Kidney (tissue), 14 donors: ENCODE data around the gene ARSJ. TPM values are rescaled to one million over a fixed set of nuclear protein-coding genes. Genes with fewer than 3 reads are reported as not detected.

Source experiments
- DNase-seq, 5 donors: peaks; one replicate each; pipeline ENCODE4 v3.0.0-alpha.2; 2013 to 2020
- FAIRE-seq: peaks from 2 replicates; lab custom pipeline; 2012; peaks lifted over from hg19 to GRCh38; lab: Jason Lieb, UNC
- H3K27ac ChIP-seq, 2 donors: one replicate each; pipeline ENCODE4 v1.7.0; 2013; ENCODE audit warnings: low read depth in 2 of 2, low read length in 2 of 2, inconsistent platforms in 1 of 2
- H3K27me3 ChIP-seq: one replicate; pipeline ENCODE4 v1.7.1; 2013; ENCODE audit warnings: low read length, inconsistent platforms; ENCODE audit not compliant: control insufficient read depth, insufficient read depth
- H3K36me3 ChIP-seq, 3 donors: one replicate each; pipeline versions ENCODE4 v1.7.0 to v1.7.1; 2013; ENCODE audit warnings: low read length in 3 of 3, control low read depth in 1 of 3, inconsistent platforms in 1 of 3; ENCODE audit not compliant: insufficient read depth in 3 of 3, control insufficient read depth in 2 of 3
- H3K4me1 ChIP-seq, 3 donors: one replicate each; pipeline versions ENCODE4 v1.7.0 to v1.7.1; 2013; ENCODE audit warnings: low read length in 3 of 3, inconsistent platforms in 1 of 3, low read depth in 1 of 3; ENCODE audit not compliant: control insufficient read depth in 2 of 3, insufficient read depth in 2 of 3
- H3K4me3 ChIP-seq, 3 donors: one replicate each; pipeline versions ENCODE4 v1.7.0 to v1.8.1; 2013; ENCODE audit warnings: low read length in 3 of 3, control low read depth in 1 of 3, inconsistent platforms in 1 of 3
- H3K9ac ChIP-seq, 3 donors: one replicate each; pipeline versions ENCODE4 v1.7.0 to v1.7.1; 2013; ENCODE audit warnings: low read length in 3 of 3, control low read depth in 1 of 3, inconsistent platforms in 1 of 3
- H3K9me3 ChIP-seq, 3 donors: one replicate each; pipeline versions ENCODE4 v1.7.0 to v1.7.1; 2013; ENCODE audit warnings: low read length in 3 of 3, control low read depth in 1 of 3, inconsistent platforms in 1 of 3; ENCODE audit not compliant: control insufficient read depth in 2 of 3, insufficient read depth in 1 of 3
- intact Hi-C: fragments of 100-400 bp; cut with DNase I; formaldehyde crosslinking; loops from one replicate; pipeline ENCODE4 v1.11.1; 2022
- polyA plus RNA-seq: library from polyadenylated mRNA; stranded (reverse); fragments of 350-450 nt; fragmentation: Illumina TruSeq; extraction: RNeasy Lipid Tissue Mini Kit (QIAGEN cat#74804); gene quantifications from one replicate; pipeline ENCODE4 v1.2.3, GENCODE V29; 2014; ENCODE audit warnings: low read depth, low replicate concordance; ENCODE audit not compliant: insufficient read depth
- total RNA-seq: library from RNA; stranded (reverse); fragmentation: NEBNext Ultra II Directional; extraction: Animal tissue kit (Norgen Biotek cat#: 25700); gene quantifications from one replicate; pipeline ENCODE4 v1.2.1, GENCODE V29; 2021
- TF ChIP-seq, protein P1 (sequence below): IDR thresholded peaks from 3 replicates; pipeline ENCODE4 v1.5.1; 2012; ENCODE audit warnings: mild to moderate bottlenecking, moderate library complexity, borderline replicate concordance; ENCODE audit not compliant: insufficient read depth; ENCODE audit errors: extremely low read depth
- donor health status: control.
- donor health status: control.
- donor health status: control.
- donor health status: control.
- donor health status: control.
- donor health status: DM: yes; HTN: yes; CAD: no.
- donor health status: Normal renal cell carcinoma (clear cell type).

Gene ARSJ
- total and polyA plus RNA-seq, 2 donors from 2014 or later = 3.6 to 16.7 TPM

DNA sequence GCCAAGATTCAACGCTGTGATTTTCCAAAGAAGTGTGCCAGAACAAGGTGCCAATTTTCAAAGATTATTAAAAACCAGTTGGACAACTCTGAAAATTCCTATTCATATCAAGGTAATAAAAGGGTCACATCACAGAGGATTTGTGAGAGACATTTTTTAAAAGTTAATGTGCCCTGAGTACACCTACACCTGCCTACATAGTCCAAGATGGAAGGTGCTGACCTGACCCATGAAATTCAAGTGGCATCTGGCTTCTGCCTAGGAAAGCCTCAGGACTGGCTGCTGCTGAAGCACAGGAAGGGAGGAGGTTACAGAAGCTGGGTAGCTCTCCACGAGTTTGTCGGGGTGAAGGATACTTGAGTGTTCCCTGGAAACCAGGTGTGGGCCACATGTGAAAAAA lies 11.4 kb upstream of the ARSJ start:
- no peak for FAIRE-seq
- TF ChIP-seq, protein P1, sequence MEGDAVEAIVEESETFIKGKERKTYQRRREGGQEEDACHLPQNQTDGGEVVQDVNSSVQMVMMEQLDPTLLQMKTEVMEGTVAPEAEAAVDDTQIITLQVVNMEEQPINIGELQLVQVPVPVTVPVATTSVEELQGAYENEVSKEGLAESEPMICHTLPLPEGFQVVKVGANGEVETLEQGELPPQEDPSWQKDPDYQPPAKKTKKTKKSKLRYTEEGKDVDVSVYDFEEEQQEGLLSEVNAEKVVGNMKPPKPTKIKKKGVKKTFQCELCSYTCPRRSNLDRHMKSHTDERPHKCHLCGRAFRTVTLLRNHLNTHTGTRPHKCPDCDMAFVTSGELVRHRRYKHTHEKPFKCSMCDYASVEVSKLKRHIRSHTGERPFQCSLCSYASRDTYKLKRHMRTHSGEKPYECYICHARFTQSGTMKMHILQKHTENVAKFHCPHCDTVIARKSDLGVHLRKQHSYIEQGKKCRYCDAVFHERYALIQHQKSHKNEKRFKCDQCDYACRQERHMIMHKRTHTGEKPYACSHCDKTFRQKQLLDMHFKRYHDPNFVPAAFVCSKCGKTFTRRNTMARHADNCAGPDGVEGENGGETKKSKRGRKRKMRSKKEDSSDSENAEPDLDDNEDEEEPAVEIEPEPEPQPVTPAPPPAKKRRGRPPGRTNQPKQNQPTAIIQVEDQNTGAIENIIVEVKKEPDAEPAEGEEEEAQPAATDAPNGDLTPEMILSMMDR = no peak
- no peak overlapping the region for H3K27ac ChIP-seq

GRCh38 chr4:113987382-113987941 lies 8.0 kb upstream of the ARSJ start:
- Histone ChIP-seq H3K9ac (no peak overlapping the region), H3K4me3 (no peak overlapping the region), H3K36me3 (no peaks in the 10 kb centered on the region), H3K4me1 (no peaks in the 10 kb centered on the region), H3K27me3 (no peaks in the 10 kb centered on the region), H3K9me3 (no peaks in the 10 kb centered on the region), H3K27ac (no peak overlapping the region)
- FAIRE-seq (no peak), DNase-seq (no peak)
- intact Hi-C loops = no loop called here
- TF ChIP-seq, protein P1 = no peak

More for the DNA sequence above, 11.4 kb upstream of the ARSJ start:
- no peak for DNase-seq
- Histone ChIP-seq H3K4me3 (no peak overlapping the region), H3K9ac (no peak overlapping the region), H3K4me1 (no peaks in the 10 kb centered on the region), H3K27me3 (no peaks in the 10 kb centered on the region), H3K9me3 (no peaks in the 10 kb centered on the region), H3K36me3 (no peaks in the 10 kb centered on the region)
- intact Hi-C loops = no loop called here

GRCh38 chr4:113982181-113982580 lies 2.7 kb upstream of the ARSJ start:
- Histone ChIP-seq H3K27ac (no peak overlapping the region), H3K9me3 (no peaks in the 10 kb centered on the region), H3K4me1 (no peaks in the 10 kb centered on the region), H3K27me3 (no peaks in the 10 kb centered on the region), H3K4me3 (no peak overlapping the region), H3K36me3 (no peaks in the 10 kb centered on the region), H3K9ac (no peak overlapping the region)
- intact Hi-C loops = no loop called here
- DNase-seq = no peak
- TF ChIP-seq, protein P1 = no peak
- FAIRE-seq = no peak

DNA sequence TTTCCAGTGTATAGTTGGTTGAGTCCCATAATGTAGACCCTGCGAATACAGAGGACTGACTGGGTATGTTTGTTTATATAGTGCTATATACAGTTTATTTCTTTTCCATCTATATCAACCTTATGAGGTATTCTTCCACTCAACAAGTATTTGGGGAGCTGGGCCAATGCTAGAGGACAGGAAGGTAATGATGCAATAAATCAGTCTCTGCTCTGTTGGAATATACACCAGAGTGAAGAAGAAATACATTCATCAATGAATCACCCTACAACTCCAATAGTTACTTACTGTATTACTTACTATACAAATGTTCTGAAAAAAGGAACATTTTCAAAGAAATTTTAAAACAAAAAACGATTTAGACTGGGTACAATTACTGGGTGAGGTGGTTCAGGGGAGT lies 2.1 kb upstream of the ARSJ start:
- Histone ChIP-seq H3K9ac (no peak overlapping the region), H3K36me3 (no peaks in the 10 kb centered on the region), H3K27me3 (no peaks in the 10 kb centered on the region), H3K4me3 (no peak overlapping the region), H3K27ac (no peak overlapping the region), H3K9me3 (no peaks in the 10 kb centered on the region), H3K4me1 (no peaks in the 10 kb centered on the region)
- TF ChIP-seq, protein P1 = no peak
- FAIRE-seq (no peak), DNase-seq (no peak)
- intact Hi-C loops = no loop called here
